Tibial artery (tissue), 4 donors: ENCODE data around the gene CADPS2.

Source experiments
- DNase-seq, 2 donors: peaks; one replicate each; pipeline ENCODE4 v3.0.0-alpha.2; 2019
- H3K27ac ChIP-seq, 2 donors: fragments of 200-600 bp; sonication (generic) in 1 of 2; 1 replicate in 1 of 2; 2 replicates in 1 of 2; pipeline ENCODE4 v1.5.1; 2018 to 2019; ENCODE audit warnings: mild to moderate bottlenecking in 1 of 2
- H3K27me3 ChIP-seq, 2 donors: fragments of 200-600 bp; sonication (generic) in 1 of 2; one replicate each; pipeline versions ENCODE4 v1.5.1 to v1.6.0; 2016 to 2019
- H3K36me3 ChIP-seq, 3 donors: fragments of 200-600 bp; sonication (generic) in 2 of 3; one replicate each; pipeline ENCODE4 v1.5.1; 2016 to 2019; ENCODE audit warnings: mild to moderate bottlenecking in 2 of 3
- H3K4me1 ChIP-seq, 4 donors: fragments of 200-600 bp; sonication (generic) in 2 of 4; 1 replicate in 3 of 4; 2 replicates in 1 of 4; pipeline ENCODE4 v1.5.1; 2016 to 2019
- H3K4me3 ChIP-seq, 2 donors: fragments of 200-600 bp; sonication (generic) in 1 of 2; 1 replicate in 1 of 2; 2 replicates in 1 of 2; pipeline ENCODE4 v1.5.1; 2018 to 2019; ENCODE audit warnings: mild to moderate bottlenecking in 2 of 2
- H3K9me3 ChIP-seq, 3 donors: fragments of 200-600 bp; sonication (generic) in 1 of 3; one replicate each; pipeline ENCODE4 v1.5.1; 2016 to 2019
- CTCF ChIP-seq, 2 experiments: fragments of 200-600 bp in 1 of 2; fragments of 450-650 bp in 1 of 2; IDR thresholded peaks; one replicate each; pipeline ENCODE4 v1.5.1; 2017 to 2019; ENCODE audit warnings: antibody characterized with exemption in 2 of 2, mild to moderate bottlenecking in 1 of 2, moderate library complexity in 1 of 2
- intact Hi-C: fragments of 100-400 bp; cut with DNase I; formaldehyde crosslinking; loops from one replicate; pipeline ENCODE4 v1.15.0; 2023; ENCODE audit warnings: low total_unique reads

Gene CADPS2

DNA sequence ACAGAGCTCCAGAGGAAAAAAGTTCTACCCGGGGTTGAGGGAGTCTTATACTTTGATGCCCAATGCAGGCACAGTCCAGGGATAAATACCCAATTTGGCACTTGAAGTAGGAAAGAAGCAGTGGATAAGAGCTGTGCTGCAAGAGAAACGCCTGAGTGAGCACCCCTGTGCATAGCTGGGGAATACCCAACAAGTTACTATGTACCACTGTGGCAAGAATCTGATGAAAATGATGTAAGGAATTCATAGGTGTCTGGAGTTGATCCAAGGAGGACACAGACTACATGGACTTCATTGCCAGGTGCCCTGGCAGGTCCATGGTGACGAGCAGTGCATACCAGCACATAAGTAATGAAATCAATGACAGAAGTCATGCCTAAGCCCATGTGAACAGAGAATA lies 398.0 kb downstream of the CADPS2 start:
- intact Hi-C loops: no loop called here
- Histone ChIP-seq H3K4me3 (no peak overlapping the region), H3K4me1 (no peaks in the 10 kb centered on the region), H3K36me3 (no peaks in the 10 kb centered on the region), H3K9me3 (no peaks in the 10 kb centered on the region), H3K27me3 (no peaks in the 10 kb centered on the region), H3K27ac (no peak overlapping the region)
- no peak for TF ChIP-seq CTCF (IDR thresholded peaks at IDR 0.05)
- no peak for DNase-seq

DNA sequence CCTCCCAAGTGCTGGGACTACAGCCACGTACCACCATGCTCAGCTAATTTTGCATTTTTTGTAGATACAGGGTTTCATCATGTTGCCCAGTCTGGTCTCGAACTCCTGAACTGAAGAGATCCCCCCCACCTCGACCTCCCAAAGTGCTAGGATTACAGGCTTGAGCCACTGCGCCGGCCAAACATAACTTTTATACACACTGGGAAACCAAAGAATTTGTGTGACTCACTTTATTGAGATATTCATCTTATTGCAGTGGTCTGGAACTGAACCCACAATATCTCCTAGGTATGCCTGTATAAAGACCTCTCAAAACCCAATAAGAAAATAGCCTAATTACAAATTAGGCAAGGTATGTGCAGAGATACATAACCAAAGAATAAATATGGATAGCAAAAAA lies 399.1 kb downstream of the CADPS2 start:
- DNase-seq: no peak
- no peaks in the 10 kb centered on the region for H3K9me3 ChIP-seq
- no peaks in the 10 kb centered on the region for H3K36me3 ChIP-seq
- H3K4me1 ChIP-seq: no peaks in the 10 kb centered on the region
- H3K4me3 ChIP-seq: no peak overlapping the region
- no peaks in the 10 kb centered on the region for H3K27me3 ChIP-seq
- no peak overlapping the region for H3K27ac ChIP-seq
- TF ChIP-seq CTCF (IDR thresholded peaks at IDR 0.05): no peak
- intact Hi-C loops: no loop called here

- Histone ChIP-seq H3K9me3 (no peaks in the 10 kb centered on the region), H3K36me3 (no peaks in the 10 kb centered on the region), H3K4me3 (no peak overlapping the region), H3K4me1 (no peaks in the 10 kb centered on the region), H3K27ac (no peak overlapping the region), H3K27me3 (no peaks in the 10 kb centered on the region)
- intact Hi-C loops: no loop called here
- no peak for DNase-seq
- no peak for TF ChIP-seq CTCF (IDR thresholded peaks at IDR 0.05)
These were observed 400.4 kb downstream of the CADPS2 start for GRCh38 chr7:122485856-122486255.

DNA sequence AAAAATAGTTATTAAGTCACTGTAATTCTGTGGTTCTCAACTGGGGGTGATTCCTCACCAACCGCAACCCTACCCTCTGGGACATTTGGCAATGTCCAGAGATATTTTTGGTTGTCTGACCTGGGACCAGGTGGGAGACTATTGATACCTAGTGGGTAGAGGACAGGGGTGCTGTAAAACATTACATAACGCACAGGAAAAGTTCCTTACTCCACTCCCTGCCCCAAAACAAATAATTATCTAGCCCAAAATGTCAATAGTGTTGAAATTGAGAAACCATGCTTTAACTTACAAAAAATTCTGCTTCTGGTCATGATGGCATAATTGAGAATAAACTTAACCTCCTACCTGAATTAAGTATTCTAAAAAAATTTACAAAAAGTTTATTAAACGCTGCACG lies 404.0 kb downstream of the CADPS2 start:
- no peak for TF ChIP-seq CTCF (IDR thresholded peaks at IDR 0.05)
- H3K36me3 ChIP-seq: no peaks in the 10 kb centered on the region
- intact Hi-C loops: no loop called here
- no peaks in the 10 kb centered on the region for H3K9me3 ChIP-seq
- no peak overlapping the region for H3K4me3 ChIP-seq
- no peaks in the 10 kb centered on the region for H3K27me3 ChIP-seq
- DNase-seq: no peak
- no peaks in the 10 kb centered on the region for H3K4me1 ChIP-seq
- H3K27ac ChIP-seq: no peak overlapping the region

GRCh38 chr7:122470859-122471258 lies 415.4 kb downstream of the CADPS2 start:
- no peaks in the 10 kb centered on the region for H3K27me3 ChIP-seq
- intact Hi-C loops: no loop called here

More at GRCh38 chr7:122470859-122471258, 415.4 kb downstream of the CADPS2 start:
- H3K4me3 ChIP-seq: no peak overlapping the region
- no peaks in the 10 kb centered on the region for H3K36me3 ChIP-seq
- H3K27ac ChIP-seq: no peak overlapping the region
- TF ChIP-seq CTCF (IDR thresholded peaks at IDR 0.05): no peak
- DNase-seq: no peak
- H3K4me1 ChIP-seq: no peaks in the 10 kb centered on the region
- no peaks in the 10 kb centered on the region for H3K9me3 ChIP-seq
